Transverse colon (tissue), 4 donors: ENCODE results near the gene GALM. TPM values are rescaled to one million over a fixed set of nuclear protein-coding genes. Genes with fewer than 3 reads are reported as not detected.
"Not testable (repeated sequence)": the region's sequence is repeated elsewhere in the genome, so short reads cannot be mapped to it uniquely, and the experiment has no call there.

Experiments
- DNase-seq: peaks from one replicate; pipeline ENCODE4 v3.0.0-alpha.2; 2019
- H3K27ac ChIP-seq, 4 donors: fragments of 200-600 bp; sonication (generic); 2 replicates each; pipeline ENCODE4 v1.5.1; 2016 to 2018; ENCODE audit warnings: inconsistent platforms in 4 of 4
- H3K27me3 ChIP-seq: fragments of 200-600 bp; sonication (generic); 2 replicates; pipeline ENCODE4 v1.5.1; 2017; ENCODE audit warnings: inconsistent platforms
- H3K36me3 ChIP-seq, 4 donors: fragments of 200-600 bp; sonication (generic); 2 replicates each; pipeline ENCODE4 v1.5.1; 2017 to 2019; ENCODE audit warnings: inconsistent platforms in 4 of 4
- H3K4me1 ChIP-seq, 4 donors: fragments of 200-600 bp; sonication (generic); 2 replicates each; pipeline ENCODE4 v1.5.1; 2017 to 2020; ENCODE audit warnings: inconsistent platforms in 4 of 4
- H3K4me3 ChIP-seq, 4 donors: fragments of 200-600 bp; sonication (generic); 1 replicate in 1 of 4; 2 replicates in 3 of 4; pipeline versions ENCODE4 v1.5.1 to v1.6.1; 2017 to 2019; ENCODE audit warnings: inconsistent platforms in 4 of 4
- H3K9me3 ChIP-seq, 2 donors: fragments of 200-600 bp; sonication (generic); 2 replicates each; pipeline ENCODE4 v1.5.1; 2017 to 2019; ENCODE audit warnings: inconsistent platforms in 2 of 2
- EP300 ChIP-seq: sonication (generic); formaldehyde crosslinking; IDR thresholded peaks from one replicate; pipeline ENCODE4 v1.6.1; 2017; ENCODE audit warnings: antibody characterized with exemption, low read depth
- POLR2A ChIP-seq: fragments of 450-650 bp; IDR thresholded peaks from one replicate; pipeline ENCODE4 v1.6.1; 2016; ENCODE audit warnings: antibody characterized with exemption, mild to moderate bottlenecking, moderate library complexity
- POLR2AphosphoS5 ChIP-seq, 3 donors: sonication (generic); formaldehyde crosslinking; IDR thresholded peaks; one replicate each; pipeline ENCODE4 v1.6.1; 2016; ENCODE audit warnings: antibody characterized with exemption in 3 of 3
- WGBS, 2 donors: methylation state at CpG; one replicate each; pipeline ENCODE4 v1.1.5; 2018; ENCODE audit warnings: low coverage in 1 of 2; 5-methylcytosine and 5-hydroxymethylcytosine counted together
- in situ Hi-C, 4 donors: fragments of 200-750 bp; cut with MboI; loops; one replicate each; pipeline versions ENCODE4 v1.15.0 to v1.15.1; 2017; ENCODE audit warnings: low sequenced_read_pairs in 3 of 4, low pct_ligation_motif_present in 1 of 4, low pct_unique_long_range_greater_than_20kb in 1 of 4
- intact Hi-C: fragments of 100-400 bp; cut with DNase I; formaldehyde crosslinking; loops from one replicate; pipeline ENCODE4 v1.15.1; 2023; ENCODE audit warnings: low total_unique reads
- total RNA-seq, 4 donors: library from RNA; depleted of rRNA; stranded (reverse); fragments of >200 nt; gene quantifications; one replicate each; pipeline ENCODE4 v1.1.0, GENCODE V29; 2016
- TF ChIP-seq, protein P1 (sequence below), 5 experiments: fragments of 200-600 bp in 3 of 5; fragments of 450-650 bp in 2 of 5; sonication (generic) in 3 of 5; IDR thresholded peaks; 1 replicate in 2 of 5; 2 replicates in 3 of 5; pipeline ENCODE4 v1.5.1; 2016 to 2017; ENCODE audit warnings: antibody characterized with exemption in 5 of 5, inconsistent platforms in 3 of 5, mild to moderate bottlenecking in 2 of 5, moderate library complexity in 1 of 5

GALM gene
- total RNA-seq, 4 donors from 2014 or later, result 35.5 to 80.6 (median 70.9) TPM

DNA sequence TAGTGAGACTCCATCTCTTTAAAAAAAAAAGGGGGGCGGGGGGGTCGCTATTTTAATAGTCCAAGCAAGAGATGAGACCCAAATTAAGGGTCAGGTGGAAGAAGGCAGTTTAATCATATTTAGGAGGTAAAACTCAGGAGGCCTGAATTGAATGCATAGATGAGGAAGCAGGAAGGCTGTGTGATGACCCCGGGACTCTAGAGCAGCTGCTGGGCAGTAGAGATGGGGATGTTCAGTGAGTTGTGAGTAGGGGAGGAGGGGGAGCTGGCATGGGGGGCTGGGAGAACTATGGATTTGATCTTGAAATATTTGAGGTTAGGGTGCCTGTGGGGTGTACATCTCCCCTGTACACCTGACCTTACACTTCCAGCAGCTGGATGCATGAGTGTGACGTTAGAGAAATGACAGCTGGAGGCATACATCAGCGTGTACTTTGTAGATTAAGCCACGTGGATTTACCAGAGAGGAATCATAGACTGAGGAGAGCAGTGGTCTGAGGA, 41.0 kb downstream of the GALM start:
- WGBS, 2 donors, result 82 to 84% methylated on average over 5 to 6 of the region's 6 CpGs
- in situ Hi-C loops (loop anchor here in 1 of 4 donors (5.0 kb wide), 1 partner anchor 115 kb away; no protein-coding TSS in a partner anchor), intact Hi-C loops (no loop called here)
- Histone ChIP-seq H3K4me3 (no peak overlapping the region), H3K4me1 (peaks cover 1 to 8% (median 4%) of the 10 kb centered on the region in 4 donors), H3K27me3 (no peaks in the 10 kb centered on the region), H3K36me3 (peaks cover 0 to 5% (median 0%) of the 10 kb centered on the region in 4 donors), H3K9me3 (no peaks in the 10 kb centered on the region), H3K27ac (no peak overlapping the region)
- TF ChIP-seq EP300 (no peak), POLR2A (no peak), POLR2AphosphoS5 (IDR thresholded peaks at IDR 0.05) (no peak)
- TF ChIP-seq, protein P1, sequence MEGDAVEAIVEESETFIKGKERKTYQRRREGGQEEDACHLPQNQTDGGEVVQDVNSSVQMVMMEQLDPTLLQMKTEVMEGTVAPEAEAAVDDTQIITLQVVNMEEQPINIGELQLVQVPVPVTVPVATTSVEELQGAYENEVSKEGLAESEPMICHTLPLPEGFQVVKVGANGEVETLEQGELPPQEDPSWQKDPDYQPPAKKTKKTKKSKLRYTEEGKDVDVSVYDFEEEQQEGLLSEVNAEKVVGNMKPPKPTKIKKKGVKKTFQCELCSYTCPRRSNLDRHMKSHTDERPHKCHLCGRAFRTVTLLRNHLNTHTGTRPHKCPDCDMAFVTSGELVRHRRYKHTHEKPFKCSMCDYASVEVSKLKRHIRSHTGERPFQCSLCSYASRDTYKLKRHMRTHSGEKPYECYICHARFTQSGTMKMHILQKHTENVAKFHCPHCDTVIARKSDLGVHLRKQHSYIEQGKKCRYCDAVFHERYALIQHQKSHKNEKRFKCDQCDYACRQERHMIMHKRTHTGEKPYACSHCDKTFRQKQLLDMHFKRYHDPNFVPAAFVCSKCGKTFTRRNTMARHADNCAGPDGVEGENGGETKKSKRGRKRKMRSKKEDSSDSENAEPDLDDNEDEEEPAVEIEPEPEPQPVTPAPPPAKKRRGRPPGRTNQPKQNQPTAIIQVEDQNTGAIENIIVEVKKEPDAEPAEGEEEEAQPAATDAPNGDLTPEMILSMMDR (IDR thresholded peaks at IDR 0.05), result no peak
- no peak for DNase-seq

DNA sequence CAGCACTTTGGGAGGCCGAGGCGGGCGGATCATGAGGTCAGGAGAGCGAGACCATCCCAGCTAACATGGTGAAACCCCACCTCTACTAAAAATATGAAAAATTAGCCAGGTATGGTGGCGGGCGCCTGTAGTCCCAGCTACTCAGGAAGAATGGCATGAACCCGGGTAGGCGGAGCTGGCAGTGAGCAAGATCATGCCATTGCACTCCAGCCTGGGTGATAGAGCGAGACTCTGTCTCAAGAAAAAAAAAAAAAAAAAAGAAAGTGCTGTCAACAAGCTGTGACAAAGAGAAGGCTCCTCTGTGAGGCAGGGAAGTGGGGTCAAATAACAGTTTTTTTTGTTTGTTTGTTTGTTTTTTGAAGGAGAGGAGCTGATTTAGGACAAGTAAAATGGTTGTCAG, 42.6 kb downstream of the GALM start:
- H3K27me3 ChIP-seq, intact Hi-C loops, H3K4me1 ChIP-seq, H3K36me3 ChIP-seq, H3K9me3 ChIP-seq, DNase-seq, H3K27ac ChIP-seq, H3K4me3 ChIP-seq: not testable (repeated sequence)
- WGBS, 2 donors, result 84 to 92% methylated on average over 9 of the region's 9 CpGs
- in situ Hi-C loops, result loop anchor here in 1 of 4 donors (5.0 kb wide), 1 partner anchor 116 kb away; no protein-coding TSS in a partner anchor

DNA sequence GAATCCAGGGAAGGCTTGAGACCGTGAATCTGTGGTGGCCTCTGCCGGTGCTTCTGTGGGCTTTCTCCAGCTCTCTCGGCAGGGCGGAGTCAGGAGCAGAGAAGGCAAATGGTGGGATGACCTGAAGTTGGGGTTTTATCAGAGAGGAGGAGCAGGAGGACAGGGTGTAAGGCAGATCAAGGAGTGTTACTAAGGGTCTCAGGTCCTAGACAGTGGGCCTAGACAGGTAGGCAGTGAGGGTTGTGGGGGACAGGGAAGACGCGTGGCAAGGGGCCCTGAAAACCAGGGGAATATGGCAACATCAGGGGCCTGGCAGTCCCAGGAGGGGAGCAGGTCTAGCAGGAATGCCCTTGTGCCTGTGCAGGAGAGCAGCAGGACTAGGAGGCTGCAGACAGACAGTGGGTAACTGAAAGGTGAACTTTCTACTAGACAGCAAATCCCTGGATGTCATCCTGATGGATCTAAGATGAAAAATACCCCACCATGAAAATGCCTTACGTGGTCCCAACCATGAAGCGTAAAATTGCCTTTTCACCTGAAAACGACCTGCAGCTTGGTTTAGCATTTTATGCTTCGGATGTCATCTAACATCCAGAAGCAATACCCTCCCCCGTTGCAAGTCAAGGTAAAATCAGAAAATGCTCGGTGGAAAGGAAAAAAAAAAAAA, 43.1 kb downstream of the GALM start:
- H3K4me3 ChIP-seq, result no peak overlapping the region
- no peak overlapping the region for H3K27ac ChIP-seq
- H3K36me3 ChIP-seq, result peaks cover 0 to 5% (median 0%) of the 10 kb centered on the region in 4 donors
- H3K9me3 ChIP-seq, result no peaks in the 10 kb centered on the region
- in situ Hi-C loops, result loop anchor here in 1 of 4 donors (5.0 kb wide), 1 partner anchor 117 kb away; no protein-coding TSS in a partner anchor
- DNase-seq, result no peak
- peaks cover 0 to 2% (median 0%) of the 10 kb centered on the region in 4 donors for H3K4me1 ChIP-seq
- no peaks in the 10 kb centered on the region for H3K27me3 ChIP-seq
- TF ChIP-seq POLR2A (no peak), POLR2AphosphoS5 (IDR thresholded peaks at IDR 0.05) (no peak)
- TF ChIP-seq, protein P1 (IDR thresholded peaks at IDR 0.05), result no peak
- WGBS, 2 donors, result 85 to 87% methylated on average over 12 of the region's 12 CpGs
- intact Hi-C loops, result no loop called here

DNA sequence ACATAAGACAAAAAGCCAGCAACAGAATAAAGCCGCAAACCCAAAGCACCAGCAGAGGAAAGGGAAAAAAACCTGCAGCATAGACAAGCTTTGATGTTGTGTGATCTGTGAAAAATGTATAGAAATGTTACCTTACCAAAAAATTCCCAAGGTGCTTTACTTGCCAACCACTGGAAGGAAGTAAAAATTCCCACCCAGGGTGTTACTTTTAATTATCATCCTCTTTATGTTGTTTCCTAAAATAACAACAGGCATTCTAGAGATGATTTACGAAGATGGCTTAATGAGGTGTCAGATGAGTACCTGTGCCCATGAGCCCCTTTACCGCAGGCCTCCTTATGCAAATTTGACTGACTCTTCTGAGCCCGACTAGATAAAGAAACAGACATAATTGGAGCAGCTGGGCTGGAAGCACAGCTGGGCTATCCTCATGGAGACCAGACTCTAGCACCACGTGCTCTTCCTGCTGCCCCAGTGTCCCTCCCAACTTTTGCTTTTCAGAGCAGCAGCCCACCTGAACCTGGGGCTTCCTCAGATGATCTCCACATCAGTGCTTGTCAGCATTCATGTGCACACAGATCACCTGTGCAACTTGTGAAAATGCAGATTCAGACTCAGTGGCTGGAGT, 43.8 kb downstream of the GALM start:
- DNase-seq, result no peak
- TF ChIP-seq POLR2AphosphoS5 (IDR thresholded peaks at IDR 0.05), result no peak
- TF ChIP-seq, protein P1 (IDR thresholded peaks at IDR 0.05), result no peak
- TF ChIP-seq POLR2A, result no peak
- TF ChIP-seq EP300, result no peak
- intact Hi-C loops (no loop called here), in situ Hi-C loops (loop anchor here in 1 of 4 donors (5.0 kb wide), 1 partner anchor 117 kb away; no protein-coding TSS in a partner anchor)
- Histone ChIP-seq H3K9me3 (no peaks in the 10 kb centered on the region), H3K36me3 (peaks cover 0 to 5% (median 0%) of the 10 kb centered on the region in 4 donors), H3K27ac (no peak overlapping the region), H3K4me3 (no peak overlapping the region), H3K4me1 (peaks cover 0 to 4% (median 0%) of the 10 kb centered on the region in 4 donors), H3K27me3 (no peaks in the 10 kb centered on the region)
- WGBS, 2 donors, result 72 to 91% methylated on average over 2 to 5 of the region's 5 CpGs
